ENCODE results near the gene OVOL1.

The OVOL1 gene

GRCh38 chr11:65793144-65793581 is 6.3 kb downstream of the OVOL1 start:
- DNase-seq: no peak

DNA sequence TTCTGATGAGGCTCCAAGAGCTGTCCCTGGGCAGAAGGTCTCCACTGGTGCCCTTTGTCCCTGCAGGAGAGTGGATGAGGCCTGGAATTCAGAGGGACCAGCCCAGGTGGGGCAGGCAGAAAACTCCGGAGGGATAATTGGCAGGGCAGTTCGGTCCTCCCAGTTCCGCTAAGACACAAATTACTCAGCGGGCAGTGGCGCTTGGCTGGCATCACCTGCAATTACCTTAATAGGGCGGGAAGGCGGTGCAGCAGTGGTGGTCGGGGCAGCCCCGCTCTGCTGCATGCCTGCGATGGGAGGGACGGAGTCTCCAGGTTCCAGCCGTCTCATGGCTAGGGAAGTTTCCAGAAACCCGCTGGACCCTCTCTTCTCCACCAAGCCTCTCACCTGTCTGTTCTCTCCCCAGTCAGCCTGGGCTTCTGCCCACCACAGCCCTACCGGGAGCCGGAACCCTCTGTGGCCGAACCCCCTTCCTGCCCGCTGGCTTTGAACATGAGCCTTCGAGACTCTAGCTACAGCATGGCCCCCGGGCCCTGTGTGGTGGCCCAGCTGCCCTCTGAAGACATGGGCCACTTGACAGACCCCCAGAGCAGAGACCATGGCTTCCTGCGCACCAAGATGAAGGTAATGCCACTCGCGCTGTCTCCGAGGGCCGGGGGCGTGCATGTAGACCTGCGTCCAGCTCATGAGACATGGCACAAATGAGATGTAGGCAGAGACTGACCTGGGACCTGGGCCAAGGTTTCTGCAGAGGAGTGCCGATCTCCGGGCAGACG is 7.0 kb downstream of the OVOL1 start:
- DNase-seq: no peak

DNA sequence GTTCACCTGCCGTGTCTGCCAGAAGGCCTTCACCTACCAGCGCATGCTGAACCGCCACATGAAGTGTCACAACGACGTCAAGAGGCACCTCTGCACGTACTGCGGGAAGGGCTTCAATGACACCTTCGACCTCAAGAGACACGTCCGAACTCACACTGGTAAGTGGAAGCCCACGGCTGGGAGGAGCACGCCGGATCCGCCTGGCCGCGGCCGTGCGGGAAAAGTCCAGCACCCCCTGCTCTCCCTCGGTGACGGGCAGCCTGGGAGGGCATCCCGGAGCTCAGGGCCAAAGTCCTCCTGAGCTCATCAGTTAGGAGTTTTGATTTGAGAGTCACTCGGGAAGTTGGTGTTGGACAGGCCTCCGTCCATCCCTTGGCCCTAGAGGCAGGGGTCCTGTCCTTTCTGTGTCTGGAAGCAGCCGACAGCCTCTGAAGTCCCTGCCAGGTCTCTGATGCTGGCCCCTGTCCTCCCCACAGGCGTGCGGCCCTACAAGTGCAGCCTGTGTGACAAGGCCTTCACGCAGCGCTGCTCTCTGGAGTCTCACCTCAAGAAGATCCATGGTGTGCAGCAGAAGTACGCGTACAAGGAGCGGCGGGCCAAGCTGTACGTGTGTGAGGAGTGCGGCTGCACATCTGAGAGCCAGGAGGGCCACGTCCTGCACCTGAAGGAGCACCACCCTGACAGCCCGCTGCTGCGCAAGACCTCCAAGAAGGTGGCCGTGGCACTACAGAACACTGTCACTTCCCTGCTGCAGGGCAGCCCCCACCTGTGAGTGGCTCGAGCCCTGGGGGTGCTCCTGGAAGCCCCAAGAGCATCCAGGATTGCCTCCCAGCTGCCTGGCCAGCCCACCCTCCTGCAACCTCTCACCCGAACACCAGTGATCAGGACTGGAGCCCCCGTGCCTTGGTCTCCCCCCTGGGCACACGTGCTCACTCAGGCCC is 8.0 kb downstream of the OVOL1 start:
- no peak for DNase-seq

DNA sequence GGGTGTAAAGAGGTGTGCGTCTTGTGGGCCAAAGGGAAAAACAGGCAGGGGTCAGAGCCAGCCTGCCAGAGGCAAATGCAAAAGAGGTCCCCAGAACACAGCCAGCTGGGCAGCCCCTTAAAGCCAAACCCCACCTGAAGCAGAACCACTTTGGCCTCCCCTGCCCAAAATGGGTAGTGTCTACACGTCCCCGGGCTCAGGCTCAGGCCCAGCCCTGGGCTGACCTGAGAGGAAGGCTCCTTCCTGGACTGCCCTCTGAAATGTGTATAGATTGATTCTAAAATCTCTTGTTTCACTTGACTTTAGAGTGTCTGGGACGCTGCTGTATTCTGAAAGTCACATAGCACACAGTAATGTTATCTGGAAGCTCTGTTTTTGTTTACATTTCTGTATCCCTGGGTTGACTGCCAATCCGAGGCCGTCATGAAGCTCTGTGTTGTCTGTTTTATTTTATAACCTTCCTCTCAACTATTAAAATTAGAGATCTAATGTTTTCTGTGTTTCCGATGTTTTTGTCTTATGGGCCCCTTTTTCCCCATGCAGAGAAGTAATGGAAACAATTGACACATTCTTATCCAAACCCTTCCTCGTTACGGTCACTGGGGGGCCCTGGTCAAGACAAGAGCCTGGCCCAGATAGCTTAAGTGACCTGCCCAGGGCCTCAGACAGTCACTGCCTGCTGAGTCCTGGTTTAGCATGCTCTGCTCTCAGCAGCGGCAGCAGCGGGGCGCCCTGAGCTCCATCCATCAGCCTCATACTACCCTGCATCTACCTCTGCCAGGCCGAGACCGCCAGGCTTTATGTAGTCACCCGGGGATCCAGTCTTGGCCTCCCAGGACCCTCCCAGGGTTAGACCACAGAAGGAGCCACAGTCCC is 10.1 kb downstream of the OVOL1 start:
- no peak for DNase-seq

- DNase-seq: no peak
These were observed 10.8 kb downstream of the OVOL1 start for GRCh38 chr11:65797711-65798110.

GRCh38 chr11:65798882-65799281 is 12.0 kb downstream of the OVOL1 start:
- no peak for DNase-seq

DNA sequence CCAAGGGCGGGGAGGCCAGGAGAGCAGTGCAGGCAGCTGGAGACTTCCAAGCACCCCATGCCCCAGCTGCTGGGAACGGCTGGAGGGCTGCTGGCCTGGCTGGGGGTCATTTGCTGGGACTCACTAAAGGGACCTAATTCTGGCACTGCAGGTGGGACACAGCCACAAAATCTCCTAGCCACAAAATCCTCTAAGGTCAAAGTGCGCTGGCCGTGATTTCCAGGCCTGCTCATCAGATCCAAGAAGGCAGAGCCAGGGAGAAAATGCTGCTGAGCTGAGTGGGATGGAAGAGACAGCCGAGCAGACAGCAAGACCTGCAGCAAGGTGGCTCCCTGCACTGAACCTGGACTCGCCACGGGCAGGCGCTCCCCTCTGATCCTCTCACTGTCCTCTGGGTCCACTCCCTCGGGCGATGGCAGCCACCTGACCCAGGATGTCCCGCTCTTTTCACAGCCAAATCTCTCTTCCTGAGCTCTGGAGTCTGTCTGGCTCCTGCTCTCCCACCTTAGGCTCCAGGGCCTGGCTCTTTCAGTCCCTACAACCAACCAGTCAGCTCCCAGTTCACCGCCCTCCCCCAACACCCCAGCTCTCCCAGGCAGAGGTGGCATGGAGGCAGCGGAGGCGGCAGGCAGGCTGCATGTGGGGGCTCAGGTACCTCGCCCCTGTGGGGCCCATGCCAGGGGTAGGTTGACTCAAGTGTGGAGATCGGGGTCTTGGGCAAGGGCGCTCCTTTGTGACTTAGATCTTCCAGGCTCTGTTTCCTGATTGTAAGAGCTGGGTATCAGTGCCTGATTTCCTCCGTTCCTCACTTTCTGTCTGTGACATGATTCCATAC is 14.5 kb downstream of the OVOL1 start:
- no peak for DNase-seq

DNA sequence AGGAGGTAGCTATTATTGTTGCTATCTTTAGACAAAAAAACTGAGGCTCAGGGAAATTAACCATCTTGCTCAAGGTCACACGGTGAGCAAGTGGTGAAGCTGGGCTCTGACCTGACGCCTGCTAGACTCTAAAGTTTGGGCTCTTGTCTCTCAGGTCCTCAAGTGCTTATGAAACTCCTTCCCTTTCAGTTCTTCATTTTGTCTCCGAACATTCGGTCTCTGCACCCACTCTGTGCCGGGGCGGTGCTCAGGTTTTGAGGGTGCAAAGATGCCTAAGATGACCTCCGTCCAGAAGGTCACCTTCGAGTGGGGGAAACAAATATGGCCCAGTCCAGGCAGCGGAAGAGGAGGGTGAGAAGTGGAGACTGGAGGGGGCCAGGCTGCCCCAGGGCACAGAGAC is 16.0 kb downstream of the OVOL1 start:
- DNase-seq: no peak

DNA sequence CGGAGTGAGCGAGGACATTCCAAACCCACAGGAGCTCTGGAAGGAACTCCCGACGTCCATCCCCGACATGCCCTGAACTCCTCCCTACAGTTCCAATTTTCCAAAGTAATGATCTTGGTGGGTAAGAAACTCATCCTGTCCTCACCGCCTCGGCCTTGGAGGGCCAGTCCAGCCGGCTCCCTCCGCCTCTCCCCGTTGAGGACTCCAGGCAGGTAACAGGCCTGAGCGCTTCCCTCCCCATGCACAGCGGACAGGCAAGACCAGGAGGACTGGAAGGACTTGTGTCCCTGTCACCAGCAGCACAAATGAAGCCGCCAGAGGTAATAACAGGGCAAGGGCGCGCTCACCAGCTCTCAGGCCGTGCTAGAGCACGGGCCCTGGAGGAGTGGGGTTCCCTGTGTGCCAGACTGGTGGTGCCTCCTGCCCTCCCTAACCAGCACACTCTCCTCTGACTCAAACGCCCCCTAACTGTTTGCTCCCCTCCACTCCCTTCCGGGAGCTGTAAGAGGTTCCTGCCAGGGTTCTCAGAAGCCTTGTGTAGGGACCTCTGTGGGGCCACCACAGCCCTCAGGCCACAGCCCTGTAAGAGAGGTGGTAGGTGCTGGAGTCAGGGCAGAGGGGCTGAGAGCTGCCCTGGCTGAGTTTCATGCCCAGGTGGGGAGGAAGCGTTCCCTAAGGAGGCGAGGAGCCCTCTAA is 17.1 kb downstream of the OVOL1 start:
- no peak for DNase-seq

DNA sequence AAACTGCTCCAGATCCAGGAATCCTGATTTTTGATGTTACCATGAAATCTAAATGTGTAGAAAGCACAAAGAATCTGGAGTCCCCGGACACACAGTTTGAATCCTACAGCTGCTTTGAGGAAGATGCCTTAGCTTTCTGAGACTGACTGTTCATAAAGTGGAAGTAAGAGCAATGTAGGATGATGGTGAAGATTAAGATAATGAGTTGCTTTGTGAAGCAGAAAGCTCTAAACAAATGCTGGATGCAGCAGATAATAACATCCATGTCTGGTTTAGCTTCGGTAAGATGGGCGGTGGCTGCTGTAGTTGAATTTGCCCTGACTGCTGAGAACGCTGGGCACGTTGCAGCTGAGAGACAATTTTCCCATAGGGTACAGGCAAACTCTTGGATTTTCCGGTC is 20.1 kb downstream of the OVOL1 start:
- no peak for DNase-seq

- no peak for DNase-seq
These were observed 22.0 kb downstream of the OVOL1 start for GRCh38 chr11:65808744-65809341.

DNA sequence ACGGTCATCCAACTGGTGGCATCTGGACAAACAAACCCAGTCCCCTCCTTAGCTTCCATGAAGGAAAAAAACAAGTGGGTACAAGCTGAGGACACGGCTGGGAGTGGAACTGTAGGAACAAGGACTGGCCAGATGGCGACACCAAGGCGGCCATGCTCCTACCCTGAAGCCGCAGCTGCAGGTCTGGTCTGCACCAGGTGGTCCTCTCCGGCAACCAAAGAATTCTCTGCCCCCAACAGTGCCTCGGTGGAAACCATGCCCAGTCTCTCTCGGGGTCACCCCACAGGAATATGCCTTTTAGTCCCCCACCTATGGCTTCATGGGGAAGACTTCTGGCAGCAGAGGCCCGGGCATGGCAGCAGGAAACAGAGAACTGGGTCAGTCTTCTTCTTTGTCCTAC is 22.6 kb downstream of the OVOL1 start:
- DNase-seq: no peak

GRCh38 chr11:65810046-65810868 is 23.4 kb downstream of the OVOL1 start:
- no peak for DNase-seq

DNA sequence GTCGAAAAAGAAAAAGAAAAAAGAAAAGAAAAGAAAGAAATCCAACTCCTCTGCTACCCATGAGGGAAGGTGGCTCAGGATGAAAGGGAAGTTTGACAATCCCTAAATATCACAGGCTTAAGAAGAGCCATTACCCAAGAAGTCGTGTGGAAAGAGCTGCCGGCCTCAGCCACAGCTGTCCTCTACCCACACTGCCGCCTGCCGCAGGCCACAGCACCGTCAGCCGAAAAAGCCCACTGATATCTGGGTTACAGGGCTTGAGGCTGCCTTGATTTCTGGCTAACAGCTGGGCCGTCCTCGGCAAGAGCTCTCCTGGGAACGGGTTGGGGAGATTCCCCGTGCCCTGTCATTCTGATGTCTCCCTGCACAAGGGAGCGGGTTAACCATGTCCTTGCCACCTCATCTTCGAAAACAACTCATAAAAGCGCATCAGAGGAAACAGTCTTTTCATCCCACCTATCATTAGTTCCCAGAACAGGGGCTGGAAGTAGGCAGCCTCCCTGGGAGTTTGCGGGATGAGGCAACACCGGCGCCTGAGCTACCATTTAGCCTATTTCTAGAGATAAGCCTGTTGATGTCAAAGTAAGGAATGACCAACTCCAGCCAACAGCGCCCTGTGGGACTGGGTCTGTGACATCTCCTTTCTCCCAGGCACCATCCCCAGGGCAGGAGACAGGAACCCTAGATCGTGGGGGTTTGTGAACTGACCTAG is 25.1 kb downstream of the OVOL1 start:
- no peak for DNase-seq

DNA sequence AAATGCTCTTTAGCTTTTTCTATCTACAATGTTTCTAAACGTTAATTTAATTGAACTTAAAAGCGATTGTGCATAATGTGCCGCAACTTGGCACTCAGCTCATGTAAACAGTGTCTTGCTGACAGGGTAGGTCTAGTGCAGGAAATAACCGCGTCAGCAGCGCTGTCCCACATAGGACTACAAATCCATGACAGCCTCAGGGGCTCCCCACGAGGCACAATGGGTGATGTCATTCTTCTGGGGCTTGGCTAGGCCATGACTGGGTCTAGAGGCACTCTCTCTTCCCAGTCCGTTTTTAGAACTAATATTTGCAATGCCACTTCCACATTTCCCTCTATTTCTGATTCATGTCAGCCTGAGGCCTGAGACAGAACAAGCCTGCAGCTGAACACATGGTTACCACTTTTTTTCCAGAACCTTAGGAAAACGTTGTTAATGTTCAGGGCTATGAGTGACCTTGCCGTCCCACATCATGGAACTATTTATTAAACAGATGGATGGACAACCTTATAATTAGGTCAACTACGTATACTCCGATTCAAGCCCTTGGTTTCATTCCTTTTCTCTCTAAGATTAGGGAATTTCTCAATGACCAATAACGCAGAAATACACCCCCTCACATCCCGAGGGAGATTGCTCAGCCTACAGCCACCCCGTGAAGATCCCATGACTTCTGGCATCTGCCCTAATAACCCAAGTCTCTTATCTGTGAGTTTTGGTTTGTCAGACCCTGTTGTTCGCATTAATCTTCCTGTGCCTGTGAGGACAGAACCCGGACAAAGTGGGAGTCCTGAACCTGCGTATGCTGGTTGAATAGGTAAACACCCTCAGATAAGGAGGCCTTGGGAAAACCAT is 27.5 kb downstream of the OVOL1 start:
- DNase-seq: no peak

- no peak for DNase-seq
These were observed 28.2 kb downstream of the OVOL1 start for GRCh38 chr11:65814986-65815565.

DNA sequence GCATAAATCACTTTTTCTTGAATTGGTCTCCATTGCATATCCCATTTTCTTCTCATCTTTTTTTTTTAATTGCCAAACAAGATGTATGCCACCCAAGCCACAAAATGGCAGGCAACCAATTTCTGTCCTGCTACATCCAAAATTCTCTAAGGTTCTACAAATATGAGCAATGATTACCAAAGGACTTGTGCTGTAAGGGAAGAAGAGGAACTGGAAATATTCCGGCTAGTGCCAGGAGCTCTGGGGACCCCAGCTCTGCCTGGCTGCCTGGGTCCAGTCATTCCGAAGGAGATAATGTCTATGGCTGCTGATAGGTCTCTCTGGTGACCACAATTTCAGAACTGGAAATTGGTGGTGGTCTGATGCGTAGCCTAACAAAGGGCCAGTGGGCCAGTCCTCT is 29.8 kb downstream of the OVOL1 start:
- no peak for DNase-seq

GRCh38 chr11:65817312-65817834 is 30.5 kb downstream of the OVOL1 start:
- DNase-seq: no peak
